Measurements from ENCODE around the gene ARHGDIB.

Gene ARHGDIB

DNA sequence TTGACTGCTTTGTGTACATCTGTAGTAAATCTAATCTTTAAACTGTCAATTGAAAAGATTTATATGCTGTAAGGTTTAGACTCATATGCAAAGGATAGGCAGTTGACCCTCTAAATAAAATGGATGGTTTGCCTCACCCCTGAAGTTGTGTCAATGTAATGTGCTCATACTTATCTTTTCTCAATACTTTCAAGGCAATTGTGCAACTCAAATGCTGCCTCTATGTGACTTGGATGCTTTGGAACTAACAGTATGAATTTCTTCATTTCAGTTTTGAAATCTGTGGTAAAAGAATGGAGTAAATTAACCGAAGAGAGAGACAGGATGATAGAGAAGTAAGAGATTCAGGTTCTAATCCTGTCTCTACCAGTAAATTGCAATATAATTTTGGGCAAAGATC lies 21.2 kb upstream of the ARHGDIB start:
- DNase-seq, result no peak

GRCh38 chr12:14981049-14981448 lies 19.6 kb upstream of the ARHGDIB start:
- no peak for DNase-seq

GRCh38 chr12:14979468-14979867 lies 18.1 kb upstream of the ARHGDIB start:
- DNase-seq, result no peak

DNA sequence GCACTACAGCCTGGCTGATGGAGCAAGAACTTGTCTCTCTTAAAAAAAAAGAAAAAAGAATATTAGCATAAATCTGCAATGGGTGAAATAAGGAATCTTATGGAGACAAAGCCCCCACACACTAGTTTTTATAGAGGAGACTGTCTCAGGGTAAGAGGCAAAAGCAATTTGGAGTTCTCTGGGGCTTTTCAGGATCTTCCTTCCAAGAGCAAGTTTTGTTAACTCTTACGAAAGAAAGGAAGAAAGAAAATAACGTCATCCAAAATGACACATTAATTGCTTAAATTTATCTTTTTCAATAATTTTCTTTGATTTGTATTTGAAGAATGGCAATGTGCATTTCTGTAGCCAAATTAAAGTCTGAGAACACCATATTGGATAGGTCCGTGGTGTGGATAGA lies 15.3 kb upstream of the ARHGDIB start:
- DNase-seq, result no peak

GRCh38 chr12:14975457-14975856 lies 14.1 kb upstream of the ARHGDIB start:
- no peak for DNase-seq

DNA sequence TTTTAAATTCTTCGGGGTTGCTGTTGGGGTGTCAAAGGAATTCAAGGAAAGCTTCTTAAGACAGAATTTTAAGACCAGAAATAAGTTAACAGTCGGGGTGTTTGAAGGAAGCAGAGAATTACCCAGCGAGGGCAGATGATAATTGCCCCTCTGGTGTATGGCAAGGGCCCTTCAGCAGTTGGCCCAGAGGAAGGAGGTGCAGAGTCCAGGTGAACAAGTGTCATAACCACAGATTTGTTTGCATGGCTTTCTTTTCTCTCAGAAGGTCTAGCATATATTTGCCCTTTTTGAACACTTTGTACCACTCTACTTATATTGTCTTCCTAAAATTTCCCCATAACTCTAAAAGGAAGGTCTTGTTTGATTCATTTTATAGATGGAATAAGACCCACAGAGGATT lies 13.2 kb upstream of the ARHGDIB start:
- DNase-seq, result no peak

DNA sequence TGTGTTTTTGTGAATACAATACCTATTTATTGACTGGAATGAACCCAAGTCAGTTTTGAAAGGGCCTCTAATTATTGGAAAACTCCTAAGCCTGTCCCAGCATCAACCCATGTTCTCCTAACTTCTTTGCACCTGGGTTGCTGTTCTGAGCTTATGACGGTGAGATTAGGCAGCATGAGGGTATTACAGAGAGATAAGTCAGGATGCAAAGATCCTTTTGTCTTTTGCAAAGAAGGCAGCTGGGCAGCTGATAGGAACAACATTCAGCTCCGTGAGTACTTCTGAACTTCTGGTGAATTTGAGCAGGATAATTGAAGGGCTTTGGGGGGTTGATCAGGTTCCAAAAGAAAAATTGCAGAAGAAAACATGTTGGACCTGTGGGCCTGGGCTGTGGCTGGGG lies 11.4 kb upstream of the ARHGDIB start, which contains the start of gene PDE6H:
Gene PDE6H (plus strand): TSS at position 227 of the 400 bp plus-strand sequence. CDS start 4,971 bp downstream, outside the sequence.
- no peak for DNase-seq

GRCh38 chr12:14970473-14970872 lies 9.1 kb upstream of the ARHGDIB start:
- DNase-seq, result no peak

GRCh38 chr12:14968478-14968877 lies 7.1 kb upstream of the ARHGDIB start:
- DNase-seq, result no peak

GRCh38 chr12:14965221-14965620 lies 3.8 kb upstream of the ARHGDIB start:
- no peak for DNase-seq

GRCh38 chr12:14964406-14964805 lies 3.0 kb upstream of the ARHGDIB start:
- no peak for DNase-seq

DNA sequence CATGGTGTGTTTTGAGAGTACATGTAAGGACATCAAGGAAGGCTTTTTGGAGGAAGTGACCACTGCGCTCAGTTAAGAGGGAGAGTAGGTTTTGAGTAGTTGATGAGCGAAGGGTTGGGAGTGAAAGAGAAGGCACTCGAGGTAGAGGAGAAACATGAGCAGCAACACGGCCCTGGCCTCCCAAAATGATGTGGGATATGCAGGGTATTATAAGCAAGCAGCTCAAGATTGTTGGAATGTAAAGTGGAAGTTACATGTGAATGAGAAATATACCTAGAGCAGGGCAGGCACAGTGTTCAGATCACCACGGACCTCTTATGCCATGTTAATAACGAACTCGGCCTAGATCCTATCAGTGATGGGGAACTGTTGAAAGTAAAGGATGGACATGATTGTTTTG lies 2.1 kb upstream of the ARHGDIB start:
- DNase-seq, result no peak

GRCh38 chr12:14962797-14963196 lies 1.4 kb upstream of the ARHGDIB start:
- no peak for DNase-seq

GRCh38 chr12:14962153-14962539 lies 745 bp upstream of the ARHGDIB start:
- DNase-seq, result no peak

- DNase-seq, result peak; percentile 59
Observed at GRCh38 chr12:14960548-14961465, 594 bp downstream of the ARHGDIB start.

- no peak for DNase-seq
Observed at GRCh38 chr12:14959916-14960496, 1.4 kb downstream of the ARHGDIB start.

- DNase-seq, result peak; percentile 12
Observed at GRCh38 chr12:14959463-14959862, 1.9 kb downstream of the ARHGDIB start.

GRCh38 chr12:14959126-14959440 lies 2.3 kb downstream of the ARHGDIB start:
- DNase-seq, result no peak

- DNase-seq, result no peak
Observed at GRCh38 chr12:14958361-14959125, 2.9 kb downstream of the ARHGDIB start.

DNA sequence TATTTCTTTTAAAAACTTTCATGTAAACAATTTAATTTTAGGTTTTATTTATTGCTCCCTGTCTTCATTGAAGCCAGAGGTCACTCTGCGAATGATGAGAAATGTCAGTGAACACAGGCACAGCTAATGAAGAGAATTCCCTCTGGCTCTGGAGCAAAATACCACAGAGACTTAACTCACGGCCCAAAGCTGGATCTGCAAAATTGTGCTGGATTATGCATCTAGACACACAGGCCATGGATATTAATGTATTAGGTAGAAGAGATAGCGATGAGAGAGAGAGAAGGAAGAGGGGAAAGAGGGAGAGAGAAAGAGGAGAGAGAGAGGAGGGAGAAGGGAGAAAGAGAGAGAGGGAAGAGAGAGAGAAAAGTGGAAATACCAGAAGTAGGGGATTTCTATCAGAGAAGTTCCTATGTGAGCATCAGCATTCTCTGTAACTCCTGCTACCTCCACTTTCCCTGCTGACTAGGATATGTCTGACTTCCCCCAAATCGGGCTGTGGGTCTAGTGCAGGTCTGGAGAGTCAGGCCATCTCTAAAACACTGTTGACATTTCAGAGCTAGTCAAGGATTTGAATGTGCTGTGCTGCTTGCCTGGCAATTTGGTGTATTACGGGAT lies 3.7 kb downstream of the ARHGDIB start:
- no peak for DNase-seq

GRCh38 chr12:14956905-14957304 lies 4.5 kb downstream of the ARHGDIB start:
- no peak for DNase-seq

GRCh38 chr12:14956024-14956891 lies 5.1 kb downstream of the ARHGDIB start:
- DNase-seq, result no peak

All from GDM1 (cell line).